ENCODE data around the gene CAMK2N1. TPM values are rescaled to one million over a fixed set of nuclear protein-coding genes. Genes with fewer than 3 reads are reported as not detected.

The CAMK2N1 gene
- total RNA-seq, 1 experiment from 2014 or later, result 2.9 TPM

DNA sequence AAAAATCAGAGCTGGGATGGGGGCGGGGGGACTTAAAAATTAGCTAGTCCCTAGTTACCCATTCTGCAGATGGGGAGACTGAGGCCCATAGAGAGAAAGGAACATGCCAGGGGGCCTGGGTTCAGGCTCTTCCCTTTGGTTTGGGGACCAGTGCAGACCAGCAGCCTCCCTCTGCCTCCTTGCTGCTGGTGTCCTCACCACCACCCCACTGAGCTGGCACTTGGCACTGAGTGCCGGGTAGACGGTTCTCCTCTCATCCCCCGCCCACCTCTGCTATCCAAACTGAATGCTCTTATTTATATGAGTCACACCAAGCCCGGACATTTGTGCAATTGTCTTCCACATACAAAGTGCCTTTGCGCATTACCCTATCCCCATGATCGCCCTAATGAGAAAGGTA, 39.2 kb downstream of the CAMK2N1 start:
- peak; percentile 5 for DNase-seq (ENCODE audit: low spot score)

DNA sequence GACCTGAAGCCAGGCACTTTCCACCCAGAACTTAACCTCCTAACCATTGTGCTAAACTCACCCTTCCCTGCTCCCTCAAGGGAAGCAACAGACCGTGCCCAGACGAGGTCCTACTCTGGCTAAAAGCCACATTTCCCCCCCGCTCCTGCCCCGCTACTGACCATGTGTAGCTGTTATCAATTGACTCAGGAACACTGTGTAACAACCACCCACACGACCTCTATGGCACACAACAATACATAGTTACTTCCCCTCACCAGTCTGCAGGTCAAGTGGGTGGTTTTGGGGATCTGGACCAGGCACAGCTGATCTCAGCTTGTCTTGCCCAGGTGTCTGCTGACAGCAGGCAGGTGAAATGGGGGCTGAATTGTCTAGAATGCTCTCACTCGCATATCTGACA, 40.1 kb downstream of the CAMK2N1 start:
- DNase-seq (ENCODE audit: low spot score), result no peak

DNA sequence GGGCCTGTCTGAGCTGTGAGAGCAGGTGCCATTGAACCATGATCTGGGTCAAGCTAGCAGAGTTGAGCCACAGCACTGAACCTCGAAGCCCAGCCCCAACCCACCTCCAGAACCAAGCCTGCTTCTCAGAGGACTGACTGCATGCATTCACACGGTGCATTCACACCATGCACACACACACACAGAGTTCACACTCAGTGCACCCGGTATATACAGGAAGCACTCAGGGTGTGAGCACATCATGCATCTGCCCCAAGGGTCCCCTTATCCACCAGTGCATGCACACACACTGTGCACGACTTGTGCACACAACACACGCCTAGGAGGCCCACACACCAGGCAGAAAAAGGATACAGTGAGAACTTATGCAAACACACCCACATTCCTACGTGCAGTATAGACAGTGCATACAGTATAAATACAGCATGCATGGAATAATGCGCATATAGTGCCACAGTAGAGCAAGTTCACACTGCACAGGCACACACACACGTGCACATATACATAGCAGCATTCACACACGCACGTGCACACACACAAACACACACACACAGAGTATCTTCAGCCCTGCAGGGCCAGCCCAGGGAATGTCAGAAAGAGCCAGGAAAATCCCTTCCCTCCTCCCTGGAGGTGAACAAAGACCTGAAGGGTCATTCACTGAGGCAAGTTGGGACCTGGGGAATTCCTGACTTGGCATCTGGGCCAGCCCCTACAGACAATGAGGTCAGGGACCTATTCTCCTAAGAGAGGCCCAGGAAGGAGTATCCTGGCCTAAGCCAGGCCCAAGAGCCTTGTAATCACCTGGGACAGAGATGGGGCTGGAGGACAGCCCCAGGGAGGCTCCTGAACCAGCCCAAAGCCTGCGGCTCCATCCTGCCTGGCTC, 42.1 kb downstream of the CAMK2N1 start:
- DNase-seq (ENCODE audit: low spot score), result no peak

DNA sequence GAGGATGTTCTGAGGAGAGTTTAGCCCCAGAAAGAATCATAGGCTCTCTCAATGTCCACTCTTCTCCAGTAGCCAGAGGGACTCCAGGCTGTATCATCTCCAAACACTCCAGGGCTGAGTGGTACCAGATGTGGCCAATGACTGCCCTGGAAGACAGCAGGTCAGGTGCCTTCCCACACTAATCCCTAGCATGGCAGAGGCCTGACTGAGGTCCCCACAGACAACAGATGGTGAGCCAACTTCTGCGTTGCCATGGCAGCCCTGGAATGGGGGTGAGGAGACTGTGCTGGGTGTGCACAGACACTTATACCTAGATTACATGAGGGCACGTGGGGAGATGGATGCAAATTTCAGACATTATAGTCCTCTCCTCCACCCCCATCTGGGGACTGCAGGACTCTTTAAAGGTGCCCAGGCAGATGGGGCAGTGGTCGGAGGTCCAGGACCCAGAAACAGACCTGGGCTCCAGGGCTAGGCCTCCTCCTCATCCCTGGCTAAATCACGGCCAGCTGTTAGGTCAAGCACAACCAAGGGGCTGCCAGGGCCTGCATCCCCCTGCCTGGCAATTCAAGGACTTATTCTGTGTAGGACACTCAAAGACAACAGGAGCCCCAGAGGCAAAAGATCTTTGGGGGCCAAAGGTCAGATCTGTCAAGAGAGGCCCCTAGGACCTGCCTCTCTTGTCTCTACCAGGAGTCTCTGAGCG, 42.9 kb downstream of the CAMK2N1 start:
- DNase-seq (ENCODE audit: low spot score), result no peak

DNA sequence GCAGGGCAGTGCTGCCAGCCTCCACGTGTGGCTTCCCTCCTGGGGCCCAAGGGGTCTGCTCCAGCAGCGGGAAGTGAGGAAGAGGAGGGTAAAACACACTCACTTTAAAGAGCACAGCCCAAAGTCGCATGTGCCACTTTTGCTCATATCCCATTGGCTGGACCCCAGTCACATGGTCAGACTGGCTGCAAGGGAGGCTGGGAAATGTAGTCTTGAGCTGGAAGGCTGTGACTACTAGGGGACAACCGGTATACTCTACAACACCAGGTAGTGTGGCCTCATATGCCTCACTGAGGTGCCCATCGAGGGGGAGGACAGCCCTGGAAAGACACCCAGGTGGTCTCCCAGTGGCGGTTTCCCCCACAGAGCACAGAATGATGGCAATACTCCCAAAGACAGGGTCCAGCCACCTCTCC, 45.2 kb downstream of the CAMK2N1 start:
- peak; percentile 39 for DNase-seq (ENCODE audit: low spot score)

DNA sequence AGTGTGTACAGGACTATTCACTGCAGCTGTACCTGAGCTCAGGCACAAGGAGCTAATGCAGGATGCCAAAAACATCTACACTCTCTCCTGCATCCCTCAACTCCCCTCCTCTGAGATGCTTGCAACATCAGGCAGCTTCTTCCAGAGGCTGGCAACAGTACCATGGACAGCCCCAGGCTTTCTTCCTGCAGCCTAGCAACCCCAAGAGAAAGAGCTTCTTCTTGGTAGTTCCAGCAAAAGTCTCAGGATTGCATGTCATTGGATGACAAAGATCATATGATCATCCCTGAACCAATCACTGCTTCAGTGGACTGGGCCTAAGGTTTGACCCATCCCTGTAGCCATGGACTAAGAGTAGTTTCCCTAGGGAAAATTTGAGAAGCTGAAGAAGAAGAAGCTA, 46.7 kb downstream of the CAMK2N1 start:
- DNase-seq (ENCODE audit: low spot score), result peak; percentile 11

DNA sequence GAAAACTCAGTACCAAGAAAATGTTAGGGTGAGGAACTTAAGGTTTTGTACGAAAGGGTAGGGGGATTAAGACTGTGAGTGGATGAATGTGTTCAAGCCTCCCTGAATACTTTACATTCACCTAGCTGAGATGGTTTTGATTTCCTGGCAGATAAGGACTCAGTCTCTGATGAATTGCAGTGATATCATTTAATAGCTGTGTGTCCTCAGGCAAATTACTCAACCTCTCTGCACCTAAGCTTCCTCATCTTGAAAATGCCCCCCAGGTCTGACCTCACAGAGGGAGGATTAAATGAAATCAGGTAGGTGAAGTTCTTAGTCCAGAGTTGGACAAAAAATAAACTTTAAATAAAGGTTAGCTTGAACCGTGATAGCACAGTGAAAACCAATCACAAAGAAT, 48.4 kb downstream of the CAMK2N1 start:
- DNase-seq (ENCODE audit: low spot score), result no peak

DNA sequence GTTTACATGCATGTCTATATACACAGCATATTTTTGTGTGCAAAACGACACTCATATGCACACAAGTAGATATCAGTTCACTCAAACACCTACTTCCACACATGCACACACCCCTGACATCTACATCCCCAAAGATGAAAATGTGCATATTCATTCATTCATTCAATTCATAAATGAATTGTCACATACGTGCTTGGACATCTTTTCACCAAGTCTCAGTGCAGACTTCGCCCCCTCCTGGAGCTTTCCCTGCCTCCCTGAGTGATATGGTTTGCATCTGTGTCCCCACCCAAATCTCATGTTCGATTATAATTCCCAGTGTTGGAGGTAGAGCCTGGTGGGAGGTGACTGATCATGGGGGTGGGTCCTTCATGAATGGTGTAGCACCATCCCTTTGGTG, 53.1 kb downstream of the CAMK2N1 start:
- no peak for DNase-seq (ENCODE audit: low spot score)

Other genes starting within 250 kb of the CAMK2N1 start
- gene VWA5B1, start 195.3 kb downstream of the CAMK2N1 start, total RNA-seq (2014; rRNA removed; shearing (Covaris generic)), result not detected in 2 replicates
- 26.6 and 26.9 TPM in 2 replicates for gene MUL1, start 21.9 kb upstream of the CAMK2N1 start, total RNA-seq (2014; rRNA removed; shearing (Covaris generic))
- 0.09 and 0.12 TPM in 2 replicates for gene FAM43B, start 66.4 kb upstream of the CAMK2N1 start, total RNA-seq (2014; rRNA removed; shearing (Covaris generic))
- gene CDA, start 102.9 kb upstream of the CAMK2N1 start, total RNA-seq (2014; rRNA removed; shearing (Covaris generic)), result 0.19 and 0.96 TPM in 2 replicates
- gene PINK1, start 147.2 kb upstream of the CAMK2N1 start, total RNA-seq (2014; rRNA removed; shearing (Covaris generic)), result 44.8 and 57.9 TPM in 2 replicates
- 211 and 238 TPM in 2 replicates for gene DDOST, start 175.2 kb upstream of the CAMK2N1 start, total RNA-seq (2014; rRNA removed; shearing (Covaris generic))
- gene KIF17, start 231.8 kb upstream of the CAMK2N1 start, total RNA-seq (2014; rRNA removed; shearing (Covaris generic)), result 2.1 and 3.6 TPM in 2 replicates
- gene SH2D5, start 246.5 kb upstream of the CAMK2N1 start, total RNA-seq (2014; rRNA removed; shearing (Covaris generic)), result 17.9 and 20.0 TPM in 2 replicates